ENCODE data around the gene MYOM3. TPM values are rescaled to one million over a fixed set of nuclear protein-coding genes. Genes with fewer than 3 reads are reported as not detected.

Gene MYOM3
- total RNA-seq, 2 experiments from 2014 or later, result not detected

Other genes with a start within 250 kb of the MYOM3 start
- gene FUCA1, start 243.8 kb downstream of the MYOM3 start, total RNA-seq, result 10 to 100 TPM; 17.2 to 19.6 TPM
- gene CNR2, start 198.8 kb downstream of the MYOM3 start, total RNA-seq, result 1 to 10 TPM; 2.0 TPM
- 100 to 1,000 TPM; 188 to 200 TPM for gene PNRC2, start 152.3 kb downstream of the MYOM3 start, total RNA-seq
- gene SRSF10, start 131.8 kb downstream of the MYOM3 start, total RNA-seq, result 100 to 1,000 TPM; 202 to 223 TPM
- gene IL22RA1, start 31.0 kb upstream of the MYOM3 start, total RNA-seq, result under 1 TPM in 1 of 2 experiments, not detected in 1; 0.11 TPM
- gene IFNLR1, start 75.2 kb upstream of the MYOM3 start, total RNA-seq, result 1 to 10 TPM; 6.2 to 7.9 TPM
- gene GRHL3, start 207.2 kb upstream of the MYOM3 start, total RNA-seq, result not detected

Data from activated naive CD8-positive, alpha-beta T cell treated with anti-CD3 and anti-CD28 coated beads, Interleukin-2, amount 10 ng/mL, durations not matched to agents 7 days and 5 days (primary cell).